Psoas muscle (tissue), 8 donors: ENCODE data around the gene VEPH1. TPM values are rescaled to one million over a fixed set of nuclear protein-coding genes. Genes with fewer than 3 reads are reported as not detected.
A peak's percentile ranks its signal among the peaks of the same experiment; 100 is the strongest.

Source experiments
- ATAC-seq, 4 donors: fragments of 200-7000 bp; cut with Tn5 transposase; one replicate each; pipeline ENCODE4 v1.9.1; 2020; ENCODE audit warnings: moderate library complexity in 3 of 4, mild to moderate bottlenecking in 2 of 4
- DNase-seq, 2 donors: peaks; one replicate each; pipeline ENCODE4 v3.0.0-alpha.2; 2020
- H3K27ac ChIP-seq: fragments of 200-600 bp; one replicate; pipeline ENCODE4 v1.8.0; 2022
- H3K27me3 ChIP-seq, 3 donors: fragments of 200-600 bp in 1 of 3; one replicate each; pipeline versions ENCODE4 v1.6.1 to v1.8.0; 2013 to 2022; ENCODE audit warnings: low read length in 2 of 3, mild to moderate bottlenecking in 2 of 3, moderate library complexity in 1 of 3; ENCODE audit not compliant: insufficient read depth in 3 of 3
- H3K36me3 ChIP-seq, 2 donors: fragments of 200-600 bp in 1 of 2; one replicate each; pipeline versions ENCODE4 v1.6.1 to v1.8.0; 2013 to 2022; ENCODE audit warnings: low read depth in 1 of 2, mild to moderate bottlenecking in 1 of 2, moderate library complexity in 1 of 2; ENCODE audit not compliant: insufficient read depth in 1 of 2
- H3K4me1 ChIP-seq: fragments of 200-600 bp; one replicate; pipeline ENCODE4 v1.8.0; 2022
- H3K4me3 ChIP-seq: fragments of 200-600 bp; one replicate; pipeline ENCODE4 v1.8.0; 2022; ENCODE audit warnings: mild to moderate bottlenecking
- H3K9me3 ChIP-seq: fragments of 200-600 bp; one replicate; pipeline ENCODE4 v1.8.0; 2022
- WGBS, 3 donors: extraction: QIAGEN DNeasy Blood & Tissue Kit; methylation state at CpG; one replicate each; pipeline versions ENCODE4 v1.1.6 to v1.1.7; 2013; 5-methylcytosine and 5-hydroxymethylcytosine counted together
- intact Hi-C, 2 donors: fragments of 100-400 bp; cut with DNase I; formaldehyde crosslinking; loops; one replicate each; pipeline versions ENCODE4 v1.11.0 to v1.14.2; 2022
- polyA plus RNA-seq, 3 donors: library from polyadenylated mRNA; stranded (reverse); fragments of 200-250 nt; gene quantifications; one replicate each; pipeline ENCODE4 v1.2.3, GENCODE V29; 2013
- total RNA-seq, 4 donors: library from RNA; stranded (reverse); fragmentation: NEBNext Ultra II Directional in 2 of 4; extraction: Animal tissue kit (Norgen Biotek cat#: 25700) in 2 of 4; gene quantifications; one replicate each; pipeline versions ENCODE4 v1.2.1 to v1.2.4, GENCODE V29; 2021 to 2023
- TF ChIP-seq, protein P1 (sequence below): fragments of 200-600 bp; IDR thresholded peaks from one replicate; pipeline ENCODE4 v1.8.0; 2022; ENCODE audit warnings: antibody characterized with exemption
- donor health status: healthy with polysubstance abuse.
- donor health status: DM: no; HTN: no; CAD: no; lungs with moderate emphysema.
- donor health status: Bipolar disorder and iron deficiency.
- donor health status: healthy.
- donor health status: DM: yes; HTN: yes; CAD: no.
- donor health status: DM: no; HTN: no; CAD: no.
- donor health status: DM: no; HTN: no; CAD: no.
- donor health status: DM: yes; HTN: yes; CAD: no.

Gene VEPH1
- total and polyA plus RNA-seq, 7 donors = 0.14 to 0.34 (median 0.25) TPM; not detected in 2

DNA sequence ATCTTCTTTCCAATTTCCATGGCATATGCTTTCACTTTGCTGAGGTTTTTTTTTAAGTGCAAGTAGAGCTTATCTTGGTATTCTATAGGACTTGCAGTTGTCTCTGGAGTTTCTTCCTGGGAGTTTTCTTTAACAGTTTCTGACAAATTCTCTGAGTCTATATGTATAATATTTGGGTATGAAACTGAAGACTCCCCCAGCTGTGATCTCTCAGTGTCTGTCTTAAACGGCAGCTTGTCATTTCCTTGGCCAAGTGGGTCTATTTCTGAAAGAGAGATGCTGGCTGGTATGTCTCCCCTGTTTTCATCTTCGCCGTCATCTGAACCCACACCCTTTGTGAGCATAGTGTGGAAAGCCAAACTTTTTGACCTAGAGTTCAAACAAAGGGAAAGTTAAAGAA is 139.8 kb downstream of the VEPH1 start:
- no peak overlapping the region for H3K4me3 ChIP-seq
- H3K27me3 ChIP-seq = no peaks in the 10 kb centered on the region
- no peaks in the 10 kb centered on the region for H3K36me3 ChIP-seq
- 52 to 57% (median 54%) methylated on average over 3 of the region's 3 CpGs for WGBS, 3 donors
- no peaks in the 10 kb centered on the region for H3K9me3 ChIP-seq
- DNase-seq (no peak), ATAC-seq (no peak)
- H3K27ac ChIP-seq = no peak overlapping the region
- TF ChIP-seq, protein P1, sequence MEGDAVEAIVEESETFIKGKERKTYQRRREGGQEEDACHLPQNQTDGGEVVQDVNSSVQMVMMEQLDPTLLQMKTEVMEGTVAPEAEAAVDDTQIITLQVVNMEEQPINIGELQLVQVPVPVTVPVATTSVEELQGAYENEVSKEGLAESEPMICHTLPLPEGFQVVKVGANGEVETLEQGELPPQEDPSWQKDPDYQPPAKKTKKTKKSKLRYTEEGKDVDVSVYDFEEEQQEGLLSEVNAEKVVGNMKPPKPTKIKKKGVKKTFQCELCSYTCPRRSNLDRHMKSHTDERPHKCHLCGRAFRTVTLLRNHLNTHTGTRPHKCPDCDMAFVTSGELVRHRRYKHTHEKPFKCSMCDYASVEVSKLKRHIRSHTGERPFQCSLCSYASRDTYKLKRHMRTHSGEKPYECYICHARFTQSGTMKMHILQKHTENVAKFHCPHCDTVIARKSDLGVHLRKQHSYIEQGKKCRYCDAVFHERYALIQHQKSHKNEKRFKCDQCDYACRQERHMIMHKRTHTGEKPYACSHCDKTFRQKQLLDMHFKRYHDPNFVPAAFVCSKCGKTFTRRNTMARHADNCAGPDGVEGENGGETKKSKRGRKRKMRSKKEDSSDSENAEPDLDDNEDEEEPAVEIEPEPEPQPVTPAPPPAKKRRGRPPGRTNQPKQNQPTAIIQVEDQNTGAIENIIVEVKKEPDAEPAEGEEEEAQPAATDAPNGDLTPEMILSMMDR = no peak
- no peaks in the 10 kb centered on the region for H3K4me1 ChIP-seq
- intact Hi-C loops = no loop called here

DNA sequence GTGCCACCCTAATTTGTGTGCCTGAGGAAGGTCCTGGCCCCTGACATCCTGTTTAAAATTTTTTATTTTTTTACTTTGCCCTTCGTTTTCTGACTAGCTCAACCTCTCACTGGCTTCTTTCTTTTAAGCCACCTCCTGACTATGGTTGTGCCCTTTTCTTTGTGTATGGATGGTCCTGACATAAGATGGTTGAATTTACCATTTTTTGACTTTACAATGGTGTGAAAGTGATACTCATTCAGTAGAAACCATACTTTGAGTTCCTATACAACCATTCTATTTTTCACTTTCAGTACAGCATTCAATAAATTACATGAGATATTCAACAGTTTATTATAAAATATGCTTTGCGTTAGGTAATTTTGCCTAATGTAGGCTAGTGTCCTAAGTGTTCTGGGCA is 140.9 kb downstream of the VEPH1 start:
- Histone ChIP-seq H3K9me3 (no peaks in the 10 kb centered on the region), H3K4me3 (no peak overlapping the region), H3K27me3 (no peaks in the 10 kb centered on the region), H3K36me3 (no peaks in the 10 kb centered on the region), H3K27ac (no peak overlapping the region), H3K4me1 (no peaks in the 10 kb centered on the region)
- DNase-seq (no peak), ATAC-seq (no peak)
- WGBS, 3 donors = 74 to 88% (median 77%) methylated on average over 2 of the region's 2 CpGs
- intact Hi-C loops = no loop called here
- TF ChIP-seq, protein P1 = no peak

DNA sequence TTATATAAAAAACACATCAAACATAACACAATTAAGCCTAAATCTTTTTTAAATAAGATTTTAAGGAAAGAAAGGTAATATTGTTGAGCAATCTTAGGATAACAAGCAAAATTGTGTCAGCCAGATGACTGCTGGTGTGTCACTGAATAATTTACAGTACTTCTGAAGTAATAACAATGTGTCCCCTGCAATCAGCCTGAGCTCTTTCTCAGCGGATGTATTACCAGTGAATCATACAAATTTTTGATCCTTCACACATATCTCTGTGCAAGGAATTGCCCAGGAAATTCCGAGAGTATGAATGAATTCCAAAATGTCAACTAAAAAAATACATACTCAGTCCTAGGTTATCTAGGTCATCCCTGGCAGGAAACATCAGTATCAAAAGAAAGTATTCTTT is 143.2 kb downstream of the VEPH1 start:
- ATAC-seq = peak in 1 of 4 donors; percentile 27
- no peak overlapping the region for H3K27ac ChIP-seq
- no peaks in the 10 kb centered on the region for H3K9me3 ChIP-seq
- no peaks in the 10 kb centered on the region for H3K36me3 ChIP-seq
- 33 to 42% (median 41%) methylated on average over 2 of the region's 2 CpGs for WGBS, 3 donors
- H3K27me3 ChIP-seq = no peaks in the 10 kb centered on the region
- H3K4me1 ChIP-seq = no peaks in the 10 kb centered on the region
- TF ChIP-seq, protein P1 = no peak
- intact Hi-C loops = no loop called here
- DNase-seq = no peak
- H3K4me3 ChIP-seq = no peak overlapping the region

DNA sequence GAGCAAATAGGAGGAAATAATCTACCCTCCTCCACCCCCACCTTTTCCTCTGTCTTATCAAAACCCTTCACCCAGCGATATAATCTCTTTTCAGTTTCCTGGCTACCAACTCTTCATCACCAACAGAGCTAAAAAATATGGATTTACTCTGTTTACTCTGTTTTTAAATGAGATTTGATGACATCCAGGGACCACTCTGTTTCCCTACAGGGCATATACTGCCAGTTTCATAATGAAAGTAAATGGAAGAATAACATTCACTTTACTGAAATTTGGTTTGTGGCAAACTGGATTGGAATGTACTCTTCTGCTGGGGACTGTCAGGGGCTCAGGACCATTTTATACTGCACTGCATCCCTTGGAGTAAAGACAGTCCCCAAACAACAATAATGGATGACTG is 146.7 kb downstream of the VEPH1 start:
- intact Hi-C loops = no loop called here
- Histone ChIP-seq H3K27me3 (no peaks in the 10 kb centered on the region), H3K36me3 (no peaks in the 10 kb centered on the region), H3K9me3 (no peaks in the 10 kb centered on the region), H3K27ac (no peak overlapping the region), H3K4me1 (no peaks in the 10 kb centered on the region), H3K4me3 (no peak overlapping the region)
- TF ChIP-seq, protein P1 = no peak
- no peak for DNase-seq
- 66 to 88% (median 70%) methylated on average over 1 of the region's 1 CpG for WGBS, 3 donors
- no peak for ATAC-seq

DNA sequence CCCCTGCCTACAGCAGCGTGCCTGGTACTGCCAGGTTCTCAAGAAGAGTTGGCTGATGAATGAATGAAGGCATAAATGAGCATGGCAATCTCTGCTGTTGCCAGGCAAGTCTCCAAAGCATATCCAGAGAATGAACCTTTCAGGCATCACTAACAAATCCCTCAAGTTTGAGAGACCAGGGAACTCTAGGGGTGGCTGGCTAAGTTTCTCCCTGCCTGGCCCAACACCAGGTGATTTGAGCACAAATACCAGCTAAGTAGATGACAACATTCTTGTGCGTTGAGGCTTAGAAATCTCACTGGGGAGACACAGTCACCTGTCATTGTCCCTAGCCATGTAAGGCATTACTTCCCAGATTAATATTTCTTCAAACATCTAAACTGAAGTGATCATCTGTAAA is 147.9 kb downstream of the VEPH1 start:
- H3K36me3 ChIP-seq = no peaks in the 10 kb centered on the region
- 38 to 53% (median 38%) methylated on average over 2 of the region's 2 CpGs for WGBS, 3 donors

More for the DNA sequence above, 147.9 kb downstream of the VEPH1 start:
- H3K27ac ChIP-seq = no peak overlapping the region
- ATAC-seq = no peak
- no peak overlapping the region for H3K4me3 ChIP-seq
- TF ChIP-seq, protein P1 = no peak
- H3K27me3 ChIP-seq = no peaks in the 10 kb centered on the region
- intact Hi-C loops = no loop called here
- H3K9me3 ChIP-seq = no peaks in the 10 kb centered on the region
- no peaks in the 10 kb centered on the region for H3K4me1 ChIP-seq
- no peak for DNase-seq
